Osteocyte (in vitro differentiated cells): Measurements from ENCODE around the gene ATAD5. TPM values are rescaled to one million over a fixed set of nuclear protein-coding genes. Genes with fewer than 3 reads are reported as not detected.
"Not testable (repeated sequence)": the region's sequence is repeated elsewhere in the genome, so short reads cannot be mapped to it uniquely, and the experiment has no call there.

Experiments used
- DNase-seq: peaks from one replicate; pipeline ENCODE4 v3.0.0; 2021; ENCODE audit warnings: mixed read lengths; ENCODE audit not compliant: unreplicated experiment; ENCODE audit errors: extremely low spot score
- H3K27ac Mint-ChIP-seq: one replicate; pipeline ENCODE4 v1.8.0; 2021; ENCODE audit warnings: mild to moderate bottlenecking, mixed read lengths; ENCODE audit not compliant: unreplicated experiment
- H3K27me3 Mint-ChIP-seq: one replicate; pipeline ENCODE4 v1.8.0; 2021; ENCODE audit warnings: mixed read lengths; ENCODE audit not compliant: unreplicated experiment
- H3K36me3 Mint-ChIP-seq: one replicate; pipeline ENCODE4 v1.8.0; 2021; ENCODE audit warnings: mixed read lengths; ENCODE audit not compliant: unreplicated experiment
- H3K4me1 Mint-ChIP-seq: one replicate; pipeline ENCODE4 v1.8.0; 2021; ENCODE audit warnings: mixed read lengths; ENCODE audit not compliant: unreplicated experiment
- H3K4me3 Mint-ChIP-seq: one replicate; pipeline ENCODE4 v1.8.0; 2021; ENCODE audit warnings: mild to moderate bottlenecking, moderate library complexity, mixed read lengths; ENCODE audit not compliant: unreplicated experiment
- H3K9me3 Mint-ChIP-seq: one replicate; pipeline ENCODE4 v1.8.0; 2021; ENCODE audit warnings: mixed read lengths; ENCODE audit not compliant: unreplicated experiment
- total RNA-seq: library from RNA; stranded (reverse); gene quantifications from 2 replicates; pipeline ENCODE4 v1.2.1, GENCODE V29; 2021
- TF ChIP-seq, protein P1 (sequence below): fragments of 200-600 bp; sonication (generic); IDR thresholded peaks from 2 replicates; pipeline ENCODE4 v1.5.0; 2021; ENCODE audit warnings: antibody characterized with exemption, mild to moderate bottlenecking, moderate library complexity

The ATAD5 gene
- total RNA-seq, 1 donor from 2014 or later: 3.0 TPM

DNA sequence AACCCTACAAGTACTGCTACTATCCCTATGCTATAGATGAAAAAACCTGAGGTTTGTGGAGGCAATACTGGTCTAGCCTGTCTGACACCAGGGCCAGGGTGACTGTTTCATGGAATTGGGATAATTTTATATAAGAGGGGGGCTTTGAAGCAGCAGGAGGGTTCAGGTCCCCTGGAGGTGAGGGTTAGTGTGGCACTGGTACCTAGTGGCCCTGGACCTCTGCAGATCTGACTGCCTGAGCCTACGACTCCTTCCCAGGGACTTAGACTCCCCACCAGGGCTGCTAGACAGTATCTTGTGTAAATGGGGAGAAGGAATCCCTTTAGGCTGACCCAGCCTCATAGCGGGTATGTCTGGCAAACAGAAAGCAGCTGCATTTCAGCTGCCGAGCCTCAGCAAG lies 96.8 kb downstream of the ATAD5 start:
- Mint-ChIP-seq H3K27ac (no peak overlapping the region), H3K36me3 (no peaks in the 10 kb centered on the region), H3K4me3 (no peak overlapping the region), H3K9me3 (no peaks in the 10 kb centered on the region), H3K4me1 (no peaks in the 10 kb centered on the region), H3K27me3 (peaks cover 17% of the 10 kb centered on the region)
- TF ChIP-seq, protein P1, sequence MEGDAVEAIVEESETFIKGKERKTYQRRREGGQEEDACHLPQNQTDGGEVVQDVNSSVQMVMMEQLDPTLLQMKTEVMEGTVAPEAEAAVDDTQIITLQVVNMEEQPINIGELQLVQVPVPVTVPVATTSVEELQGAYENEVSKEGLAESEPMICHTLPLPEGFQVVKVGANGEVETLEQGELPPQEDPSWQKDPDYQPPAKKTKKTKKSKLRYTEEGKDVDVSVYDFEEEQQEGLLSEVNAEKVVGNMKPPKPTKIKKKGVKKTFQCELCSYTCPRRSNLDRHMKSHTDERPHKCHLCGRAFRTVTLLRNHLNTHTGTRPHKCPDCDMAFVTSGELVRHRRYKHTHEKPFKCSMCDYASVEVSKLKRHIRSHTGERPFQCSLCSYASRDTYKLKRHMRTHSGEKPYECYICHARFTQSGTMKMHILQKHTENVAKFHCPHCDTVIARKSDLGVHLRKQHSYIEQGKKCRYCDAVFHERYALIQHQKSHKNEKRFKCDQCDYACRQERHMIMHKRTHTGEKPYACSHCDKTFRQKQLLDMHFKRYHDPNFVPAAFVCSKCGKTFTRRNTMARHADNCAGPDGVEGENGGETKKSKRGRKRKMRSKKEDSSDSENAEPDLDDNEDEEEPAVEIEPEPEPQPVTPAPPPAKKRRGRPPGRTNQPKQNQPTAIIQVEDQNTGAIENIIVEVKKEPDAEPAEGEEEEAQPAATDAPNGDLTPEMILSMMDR: no peak
- DNase-seq: no peak

- DNase-seq: no peak
- H3K9me3 Mint-ChIP-seq: no peaks in the 10 kb centered on the region
- TF ChIP-seq, protein P1: no peak
- H3K27me3 Mint-ChIP-seq: peaks cover 12% of the 10 kb centered on the region
- H3K4me1 Mint-ChIP-seq: no peaks in the 10 kb centered on the region
- no peak overlapping the region for H3K4me3 Mint-ChIP-seq
- H3K36me3 Mint-ChIP-seq: no peaks in the 10 kb centered on the region
- H3K27ac Mint-ChIP-seq: no peak overlapping the region
These were observed 97.4 kb downstream of the ATAD5 start for GRCh38 chr17:30929081-30929633.

DNA sequence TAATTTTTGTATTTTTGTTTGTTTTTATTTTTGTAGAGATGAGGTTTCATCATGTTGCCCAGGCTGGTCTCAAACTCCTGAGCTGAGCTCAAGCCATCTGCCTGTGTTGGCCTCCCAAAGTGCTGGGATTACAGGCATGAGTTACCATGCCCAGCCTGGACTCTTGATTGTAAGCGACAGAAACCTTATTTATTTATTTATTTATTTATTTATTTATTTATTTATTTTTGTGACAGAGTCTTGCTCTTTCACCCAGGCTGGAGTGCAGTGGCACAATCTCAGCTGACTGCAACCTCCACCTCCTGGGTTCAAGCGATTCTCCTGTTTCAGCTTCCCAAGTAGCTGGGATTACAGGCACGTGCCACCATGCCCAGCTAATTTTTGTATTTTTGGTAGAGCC lies 98.1 kb downstream of the ATAD5 start:
- not testable (repeated sequence) for H3K4me3 Mint-ChIP-seq, DNase-seq

GRCh38 chr17:30930495-30930894 lies 98.7 kb downstream of the ATAD5 start:
- Mint-ChIP-seq H3K9me3 (no peaks in the 10 kb centered on the region), H3K36me3 (no peaks in the 10 kb centered on the region), H3K4me3 (no peak overlapping the region), H3K4me1 (no peaks in the 10 kb centered on the region), H3K27me3 (peaks cover 5% of the 10 kb centered on the region), H3K27ac (no peak overlapping the region)
- TF ChIP-seq, protein P1: no peak
- DNase-seq: no peak

More for the DNA sequence above, 98.1 kb downstream of the ATAD5 start:
- not testable (repeated sequence) for H3K27me3 Mint-ChIP-seq, H3K9me3 Mint-ChIP-seq, H3K36me3 Mint-ChIP-seq, H3K27ac Mint-ChIP-seq, H3K4me1 Mint-ChIP-seq

GRCh38 chr17:30931582-30931981 lies 99.8 kb downstream of the ATAD5 start:
- H3K4me3 Mint-ChIP-seq, H3K27ac Mint-ChIP-seq, H3K36me3 Mint-ChIP-seq, H3K4me1 Mint-ChIP-seq, H3K9me3 Mint-ChIP-seq, DNase-seq, H3K27me3 Mint-ChIP-seq: not testable (repeated sequence)

DNA sequence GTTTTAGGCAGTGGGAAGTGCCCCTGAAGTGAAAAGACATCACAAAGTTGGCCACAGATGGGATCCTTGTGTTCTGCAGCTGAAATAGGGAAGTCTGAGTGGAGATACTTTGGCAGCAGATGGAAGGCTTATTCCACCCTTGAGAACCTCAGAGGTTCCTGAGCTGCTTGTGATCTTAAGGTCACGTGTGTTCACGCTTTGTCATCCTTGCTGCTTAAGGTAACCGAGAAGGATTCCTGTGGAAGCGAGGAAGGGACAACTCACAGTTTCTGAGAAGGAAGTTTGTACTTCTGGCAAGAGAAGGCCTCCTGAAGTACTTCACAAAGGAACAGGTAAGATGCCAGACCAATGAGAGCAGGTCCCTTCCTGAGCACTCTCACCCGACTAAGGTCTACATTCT lies 102.2 kb downstream of the ATAD5 start:
- Mint-ChIP-seq H3K27ac (no peak overlapping the region), H3K36me3 (no peaks in the 10 kb centered on the region), H3K4me3 (no peak overlapping the region), H3K27me3 (peaks cover 5% of the 10 kb centered on the region), H3K4me1 (no peaks in the 10 kb centered on the region), H3K9me3 (no peaks in the 10 kb centered on the region)
- DNase-seq: no peak
- TF ChIP-seq, protein P1: no peak
